ENCODE data around the gene PPME1.

GRCh38 chr11:74279256-74279655, 108.2 kb downstream of the PPME1 start:
- no peak for TF ChIP-seq CTCF (conservative IDR thresholded peaks at IDR 0.05; ENCODE audit: low read depth, low read length)
- no peak for TF ChIP-seq EZH2 (IDR thresholded peaks at IDR 0.05; ENCODE audit: borderline replicate concordance, low read depth, low read length, poor library complexity, severe bottlenecking)

Measured in A673 (cell line).